AG09319 (cell line): ENCODE measurements around the gene VASP.

Experiments used
- DNase-seq: peaks from one replicate; pipeline ENCODE4 v3.0.0-alpha.2; 2010; ENCODE audit warnings: low read depth; ENCODE audit errors: extremely low read depth
- TF ChIP-seq, protein P1 (sequence below): IDR thresholded peaks from 2 replicates; pipeline ENCODE4 v1.5.1; 2011; ENCODE audit warnings: low read depth, mild to moderate bottlenecking, inconsistent platforms, low read length, moderate library complexity

VASP gene

DNA sequence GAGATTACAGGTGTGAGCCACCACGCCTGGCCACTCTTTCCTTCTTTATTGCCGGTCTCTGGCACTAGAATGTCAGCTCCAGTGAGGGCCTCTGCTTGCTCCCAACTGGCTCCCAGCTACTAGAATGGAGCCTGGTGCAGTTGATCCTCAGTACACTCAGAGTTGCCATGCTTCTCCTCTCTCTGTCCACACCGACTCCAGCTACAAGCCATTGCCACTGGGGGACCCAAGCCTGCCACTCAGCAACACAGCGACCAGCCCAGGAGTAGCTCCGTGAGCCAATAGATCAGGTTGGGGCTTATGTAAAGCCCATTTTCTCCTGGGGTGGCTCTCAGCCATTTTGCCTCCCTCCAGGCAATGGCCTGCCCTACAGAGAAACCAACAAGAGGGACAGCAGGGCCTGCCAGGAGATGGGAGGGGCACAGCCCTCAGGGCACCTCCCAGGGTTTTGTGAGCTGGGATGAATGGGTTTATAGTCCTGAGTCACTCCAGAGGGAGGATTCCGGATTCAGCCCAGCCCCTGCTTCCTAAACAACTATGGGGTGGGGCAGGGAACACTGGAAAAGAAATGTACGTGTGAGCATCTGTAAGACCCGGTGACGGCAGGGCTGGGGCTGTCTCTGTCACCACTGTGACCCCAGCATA is 40.8 kb downstream of the VASP start:
- DNase-seq = no peak
- TF ChIP-seq, protein P1, sequence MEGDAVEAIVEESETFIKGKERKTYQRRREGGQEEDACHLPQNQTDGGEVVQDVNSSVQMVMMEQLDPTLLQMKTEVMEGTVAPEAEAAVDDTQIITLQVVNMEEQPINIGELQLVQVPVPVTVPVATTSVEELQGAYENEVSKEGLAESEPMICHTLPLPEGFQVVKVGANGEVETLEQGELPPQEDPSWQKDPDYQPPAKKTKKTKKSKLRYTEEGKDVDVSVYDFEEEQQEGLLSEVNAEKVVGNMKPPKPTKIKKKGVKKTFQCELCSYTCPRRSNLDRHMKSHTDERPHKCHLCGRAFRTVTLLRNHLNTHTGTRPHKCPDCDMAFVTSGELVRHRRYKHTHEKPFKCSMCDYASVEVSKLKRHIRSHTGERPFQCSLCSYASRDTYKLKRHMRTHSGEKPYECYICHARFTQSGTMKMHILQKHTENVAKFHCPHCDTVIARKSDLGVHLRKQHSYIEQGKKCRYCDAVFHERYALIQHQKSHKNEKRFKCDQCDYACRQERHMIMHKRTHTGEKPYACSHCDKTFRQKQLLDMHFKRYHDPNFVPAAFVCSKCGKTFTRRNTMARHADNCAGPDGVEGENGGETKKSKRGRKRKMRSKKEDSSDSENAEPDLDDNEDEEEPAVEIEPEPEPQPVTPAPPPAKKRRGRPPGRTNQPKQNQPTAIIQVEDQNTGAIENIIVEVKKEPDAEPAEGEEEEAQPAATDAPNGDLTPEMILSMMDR = no peak

DNA sequence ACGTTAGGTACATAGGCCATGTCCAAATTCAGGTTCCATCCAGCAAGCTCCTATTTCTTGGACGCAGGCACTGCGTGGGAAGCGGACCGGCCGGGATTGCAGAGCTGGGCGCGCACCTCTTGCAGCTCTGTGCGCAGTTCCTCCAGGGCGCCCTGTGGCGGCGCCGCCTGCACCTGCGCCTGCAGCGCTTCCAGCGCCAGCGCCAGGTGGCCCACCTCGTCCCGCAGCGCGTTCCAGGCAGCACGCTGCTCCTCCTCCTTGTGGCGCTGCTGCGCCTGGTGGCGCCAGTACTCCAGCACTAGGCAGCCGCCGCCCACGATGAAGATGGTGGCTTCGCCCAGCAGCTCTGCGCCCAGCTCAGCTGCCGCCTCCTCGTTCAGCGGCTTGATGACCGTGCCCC is 46.2 kb downstream of the VASP start:
- no peak for DNase-seq
- TF ChIP-seq, protein P1 = no peak

DNA sequence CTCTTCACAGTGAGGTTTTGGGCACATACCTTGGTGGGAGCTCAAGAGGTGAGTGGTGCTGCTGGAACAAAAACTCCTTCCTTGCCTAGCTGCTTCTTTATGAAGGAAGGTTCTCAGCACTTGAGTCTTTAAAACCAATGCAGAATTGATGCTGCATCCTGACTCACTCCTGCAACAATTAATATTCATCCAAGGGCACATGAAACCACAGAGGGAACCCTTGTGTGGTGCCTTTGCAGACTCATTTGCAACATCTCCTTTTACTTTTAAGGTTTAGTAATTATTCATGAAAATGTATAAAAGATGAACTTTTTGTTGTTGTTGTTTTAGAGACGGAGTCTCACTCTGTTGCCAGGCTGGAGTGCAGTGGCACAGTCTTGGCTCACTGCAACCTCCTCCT is 47.2 kb downstream of the VASP start:
- DNase-seq = no peak
- TF ChIP-seq, protein P1 = no peak

DNA sequence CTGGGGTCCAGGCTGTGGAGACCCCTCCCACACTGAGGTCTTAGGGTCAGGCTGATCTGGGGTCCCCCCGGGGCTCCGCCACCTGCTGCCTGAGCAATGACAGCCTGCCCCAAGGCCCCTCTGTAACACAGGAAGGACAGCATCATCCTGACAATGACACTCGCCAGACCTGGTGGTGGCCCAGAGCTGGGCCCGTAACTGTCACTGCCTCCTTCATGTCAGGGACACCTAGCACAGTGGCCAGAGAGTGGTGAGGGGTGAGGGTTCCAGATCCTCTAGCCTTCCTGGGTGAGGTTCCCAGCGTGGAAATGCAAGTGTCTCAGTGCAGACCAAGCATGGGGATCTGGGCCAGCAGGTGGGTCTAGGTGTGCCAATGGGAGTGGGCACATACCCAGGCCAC is 49.6 kb downstream of the VASP start:
- TF ChIP-seq, protein P1 = no peak
- no peak for DNase-seq

DNA sequence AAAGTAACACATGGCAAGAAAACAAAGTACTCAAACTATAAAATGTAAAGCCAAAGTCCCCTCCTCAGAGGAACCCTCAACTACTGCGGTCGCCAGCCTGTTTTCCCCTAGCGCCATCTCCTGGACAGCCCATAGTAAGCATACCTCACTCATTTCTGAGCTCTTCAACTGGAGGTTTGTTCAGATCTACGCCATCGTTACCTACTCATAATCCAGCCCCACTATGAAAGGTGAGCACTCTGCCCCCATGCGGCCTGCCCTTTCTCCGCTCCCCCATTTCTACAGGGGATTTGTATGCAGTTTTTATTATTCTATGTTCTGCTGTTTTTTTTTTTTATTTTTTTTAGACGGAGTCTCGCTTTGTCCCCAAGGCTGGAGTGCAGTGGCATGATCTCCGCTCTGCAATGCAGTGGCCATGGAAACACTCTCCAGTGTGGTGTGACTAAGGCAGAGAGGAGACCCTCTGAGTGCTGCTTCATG is 51.2 kb downstream of the VASP start:
- TF ChIP-seq, protein P1 = peak; percentile 60
- no peak for DNase-seq

DNA sequence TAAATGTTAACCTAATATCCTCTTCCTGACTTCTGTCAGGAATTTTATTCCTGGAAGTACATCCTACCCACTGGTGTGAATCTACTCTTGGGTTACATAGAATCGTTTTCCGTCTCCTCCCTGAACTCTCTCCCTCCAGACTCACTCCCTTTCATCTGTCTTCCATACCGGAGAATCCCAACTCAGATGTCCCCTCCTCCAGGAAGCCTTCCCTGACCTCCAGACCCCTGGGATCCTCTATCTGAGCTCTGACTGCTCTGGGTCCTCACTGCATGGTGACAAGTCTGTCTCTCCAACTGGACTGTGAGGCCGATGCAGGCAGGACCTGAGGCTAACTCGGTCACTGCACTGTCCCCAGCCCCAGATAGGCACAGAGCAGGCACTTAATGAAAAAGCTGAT is 52.8 kb downstream of the VASP start:
- no peak for DNase-seq
- TF ChIP-seq, protein P1 = no peak

DNA sequence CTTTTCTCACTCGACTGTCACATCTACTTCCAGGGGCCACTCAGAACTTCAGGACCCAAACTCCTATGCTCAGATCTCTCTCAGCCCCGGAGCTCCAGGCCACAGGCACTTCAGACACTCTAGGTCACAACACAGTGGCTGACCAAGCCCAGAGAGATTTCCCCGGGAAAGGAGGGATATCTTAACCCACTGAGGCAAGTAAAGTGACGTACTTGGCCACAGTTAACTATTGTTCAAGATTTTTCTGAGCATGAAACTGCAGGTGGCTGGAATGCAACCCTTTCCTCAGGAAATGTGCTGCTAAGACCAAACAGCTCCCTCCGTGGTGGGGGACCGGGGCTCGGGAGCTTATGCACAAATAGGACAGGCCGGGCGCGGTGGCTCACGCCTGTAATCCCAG is 53.4 kb downstream of the VASP start:
- no peak for DNase-seq
- TF ChIP-seq, protein P1 = no peak
